Measurements from ENCODE around the gene GMDS. TPM values are rescaled to one million over a fixed set of nuclear protein-coding genes. Genes with fewer than 3 reads are reported as not detected.
A peak's percentile ranks its signal among the peaks of the same experiment; 100 is the strongest.

The GMDS gene
- total and polyA plus RNA-seq, 2 donors (not counting 1 experiment from before 2014, with no cell fraction given): 11.5 to 16.4 TPM

- Histone ChIP-seq H3K36me3 (replicated peaks in 1 of 2; ENCODE audit: control extremely low read depth in 1 of 2, control insufficient read depth in 1 of 2, extremely low read depth in 1 of 2, insufficient read depth in 2 of 2, low read length in 1 of 2) (no peaks in the 10 kb centered on the region), H3K27ac (ENCODE audit: low read length in 2 of 2) (no peak overlapping the region), H3K79me2 (ENCODE audit: control insufficient read depth, insufficient read depth, low read length) (no peaks in the 10 kb centered on the region), H3K4me1 (ENCODE audit: control insufficient read depth in 2 of 2, insufficient read depth in 2 of 2, low read length in 2 of 2) (peaks cover 23 to 26% of the 10 kb centered on the region in 2 donors), H3K9me3 (ENCODE audit: control extremely low read depth in 1 of 3, control insufficient read depth in 2 of 3, insufficient read depth in 1 of 3, low read length in 2 of 3) (peaks cover 0 to 32% (median 0%) of the 10 kb centered on the region in 3 donors), H4K20me1 (ENCODE audit: control insufficient read depth, insufficient read depth, low read length, poor library complexity, severe bottlenecking) (no peaks in the 10 kb centered on the region), H3K27me3 (replicated peaks in 1 of 4; ENCODE audit: control extremely low read depth in 1 of 4, control insufficient read depth in 3 of 4, insufficient read depth in 4 of 4, low read length in 3 of 4) (peaks cover 0 to 83% (median 53%) of the 10 kb centered on the region in 4 experiments), H3K4me3 (ENCODE audit: control extremely low read depth in 1 of 5, extremely low read depth in 1 of 5, insufficient read depth in 1 of 5, low read depth in 2 of 5, low read length in 4 of 5) (peak overlapping the region in 1 of 5 experiments; percentile 47), H2AFZ (ENCODE audit: insufficient read depth, low read depth, low read length, poor library complexity, severe bottlenecking) (no peak overlapping the region), H3K4me2 (replicated peaks; ENCODE audit: low read depth, low read length, poor library complexity, severe bottlenecking) (peak overlapping the region; percentile 82), H3K9ac (ENCODE audit: low read length) (no peak overlapping the region)
- Mint-ChIP-seq H3K4me3 (peak overlapping the region; percentile 69), H3K9me3 (ENCODE audit: insufficient read depth) (no peaks in the 10 kb centered on the region), H3K27me3 (peaks cover 56% of the 10 kb centered on the region), H3K27ac (no peak overlapping the region), H3K4me1 (peaks cover 8% of the 10 kb centered on the region)
- ChIA-PET CTCF (no interaction called here), POLR2A (interaction anchor here (0.7 kb wide), 1 partner anchor 10 kb away, joined by 5 read pairs; no protein-coding TSS in a partner anchor)
- TF ChIP-seq CTCF (IDR thresholded peaks at IDR 0.05) (no peak), EZH2 (IDR thresholded peaks at IDR 0.05; ENCODE audit: borderline replicate concordance, insufficient read depth, low read depth, low read length, poor library complexity, severe bottlenecking) (no peak)
- ATAC-seq (ENCODE audit: low read depth) (no peak), DNase-seq (no peak)
- intact Hi-C loops (cut with micrococcal nuclease): no loop called here
- 26% methylated on average over 34 of the region's 40 CpGs for WGBS (ENCODE audit: insufficient coverage)
Observed at GRCh38 chr6:1619098-1619672, 626.2 kb downstream of the GMDS start.

- Mint-ChIP-seq H3K27ac (no peak overlapping the region), H3K9me3 (ENCODE audit: insufficient read depth) (no peaks in the 10 kb centered on the region), H3K27me3 (peaks cover 55% of the 10 kb centered on the region), H3K4me1 (peaks cover 8% of the 10 kb centered on the region), H3K4me3 (peak overlapping the region; percentile 16)
- ChIA-PET POLR2A (no interaction called here), CTCF (interaction anchor here (0.9 to 1.3 kb wide), 3 partner anchors 486 to 1077 kb away, joined by 3 to 4 read pairs (median 3); no protein-coding TSS in a partner anchor)
- Histone ChIP-seq H3K9ac (ENCODE audit: low read length) (no peak overlapping the region), H3K4me3 (ENCODE audit: control extremely low read depth in 1 of 5, extremely low read depth in 1 of 5, insufficient read depth in 1 of 5, low read depth in 2 of 5, low read length in 4 of 5) (no peak overlapping the region), H3K27ac (ENCODE audit: low read length in 2 of 2) (no peak overlapping the region), H3K27me3 (replicated peaks in 1 of 4; ENCODE audit: control extremely low read depth in 1 of 4, control insufficient read depth in 3 of 4, insufficient read depth in 4 of 4, low read length in 3 of 4) (peaks cover 0 to 85% (median 57%) of the 10 kb centered on the region in 4 experiments), H3K9me3 (ENCODE audit: control extremely low read depth in 1 of 3, control insufficient read depth in 2 of 3, insufficient read depth in 1 of 3, low read length in 2 of 3) (peaks cover 0 to 36% (median 6%) of the 10 kb centered on the region in 3 donors), H3K36me3 (replicated peaks in 1 of 2; ENCODE audit: control extremely low read depth in 1 of 2, control insufficient read depth in 1 of 2, extremely low read depth in 1 of 2, insufficient read depth in 2 of 2, low read length in 1 of 2) (no peaks in the 10 kb centered on the region), H2AFZ (ENCODE audit: insufficient read depth, low read depth, low read length, poor library complexity, severe bottlenecking) (no peak overlapping the region), H3K79me2 (ENCODE audit: control insufficient read depth, insufficient read depth, low read length) (no peaks in the 10 kb centered on the region), H3K4me2 (replicated peaks; ENCODE audit: low read depth, low read length, poor library complexity, severe bottlenecking) (no peak overlapping the region), H4K20me1 (ENCODE audit: control insufficient read depth, insufficient read depth, low read length, poor library complexity, severe bottlenecking) (peaks cover 6% of the 10 kb centered on the region), H3K4me1 (ENCODE audit: control insufficient read depth in 2 of 2, insufficient read depth in 2 of 2, low read length in 2 of 2) (peaks cover 28 to 31% of the 10 kb centered on the region in 2 donors)
- intact Hi-C loops (cut with micrococcal nuclease): no loop called here
- no peak for TF ChIP-seq CTCF (IDR thresholded peaks at IDR 0.05)
- no peak for TF ChIP-seq EZH2 (IDR thresholded peaks at IDR 0.05; ENCODE audit: borderline replicate concordance, insufficient read depth, low read depth, low read length, poor library complexity, severe bottlenecking)
- 70% methylated on average over 27 of the region's 31 CpGs for WGBS (ENCODE audit: insufficient coverage)
- DNase-seq (no peak), ATAC-seq (ENCODE audit: low read depth) (no peak)
Observed at GRCh38 chr6:1618311-1619097, 626.9 kb downstream of the GMDS start.
